NK-92 treated with Interleukin-12 subunit alpha and Interleukin-12 subunit beta, amount 100 ng/mL, for 24 hours (cell line): ENCODE results near the gene TAS2R40.
A peak's percentile ranks its signal among the peaks of the same experiment; 100 is the strongest.
"Not testable (repeated sequence)": the region's sequence is repeated elsewhere in the genome, so short reads cannot be mapped to it uniquely, and the experiment has no call there.

Experiments
- DNase-seq: peaks from one replicate; lab custom pipeline; 2025; lab: John Stamatoyannopoulos, UW

Gene TAS2R40

GRCh38 chr7:143250822-143251221, 29.0 kb downstream of the TAS2R40 start:
- DNase-seq: no peak

GRCh38 chr7:143252006-143252405, 30.2 kb downstream of the TAS2R40 start:
- no peak for DNase-seq

GRCh38 chr7:143255564-143255963, 33.7 kb downstream of the TAS2R40 start:
- no peak for DNase-seq

GRCh38 chr7:143256325-143256724, 34.5 kb downstream of the TAS2R40 start:
- no peak for DNase-seq

GRCh38 chr7:143256932-143257331, 35.1 kb downstream of the TAS2R40 start:
- DNase-seq: no peak

- no peak for DNase-seq
These were observed 35.7 kb downstream of the TAS2R40 start for GRCh38 chr7:143257501-143257900.

- DNase-seq: peak; percentile 18
These were observed 37.0 kb downstream of the TAS2R40 start for GRCh38 chr7:143258831-143259230.

GRCh38 chr7:143259765-143260164, 37.9 kb downstream of the TAS2R40 start:
- no peak for DNase-seq

- DNase-seq: no peak
These were observed 40.1 kb downstream of the TAS2R40 start for GRCh38 chr7:143261901-143262300.

- DNase-seq: peak; percentile 84
These were observed 41.7 kb downstream of the TAS2R40 start, which contains the start of gene GSTK1 for GRCh38 chr7:143263266-143264195. GSTK1 (plus strand) TSS chr7:143263441; CDS start chr7:143263514, 73 bp downstream.

- DNase-seq: not testable (repeated sequence)
These were observed 42.3 kb downstream of the TAS2R40 start for GRCh38 chr7:143264196-143264568.

GRCh38 chr7:143265017-143265693, 43.3 kb downstream of the TAS2R40 start:
- no peak for DNase-seq

- DNase-seq: no peak
These were observed 47.4 kb downstream of the TAS2R40 start for GRCh38 chr7:143269251-143269650.

- no peak for DNase-seq
These were observed 49.4 kb downstream of the TAS2R40 start for GRCh38 chr7:143271240-143271639.
